ENCODE data around the gene BICDL2. TPM values are rescaled to one million over a fixed set of nuclear protein-coding genes. Genes with fewer than 3 reads are reported as not detected.
A peak's percentile ranks its signal among the peaks of the same experiment; 100 is the strongest.

Gene BICDL2
- total and polyA plus RNA-seq, 5 experiments from 2014 or later, result not detected

GRCh38 chr16:3027983-3028715 is 8.6 kb downstream of the BICDL2 start:
- POLR2A ChIA-PET, result interaction anchor here (0.7 to 15.2 kb wide), 15 partner anchors 7 to 131 kb away, joined by 3 to 170 read pairs (median 6); partner anchors contain the start of genes CLDN9, MMP25, TNFRSF12A and ZNF213
- peaks cover 0 to 18% (median 0%) of the 10 kb centered on the region in 3 donors for H3K36me3 Mint-ChIP-seq
- H3K4me3 Mint-ChIP-seq, result peak overlapping the region in 6 of 10 donors; percentile 36 to 75 (median 66)
- H3K27me3 Mint-ChIP-seq, result peaks cover 16 to 45% (median 22%) of the 10 kb centered on the region in 5 donors
- DNase-seq (peak; percentile 68 to 95 (median 82)), ATAC-seq (peak; percentile 31 to 44)
- H3K27ac Mint-ChIP-seq, result peak overlapping the region in 1 of 10 donors; percentile 38
- peaks cover 14 to 42% (median 42%) of the 10 kb centered on the region in 4 donors for H3K4me1 Mint-ChIP-seq
- no peaks in the 10 kb centered on the region for H3K9me3 Mint-ChIP-seq

GRCh38 chr16:3027489-3027795 is 9.3 kb downstream of the BICDL2 start:
- ATAC-seq, result no peak
- Mint-ChIP-seq H3K27ac (peak overlapping the region in 1 of 10 donors; percentile 49), H3K4me1 (peaks cover 19 to 49% (median 49%) of the 10 kb centered on the region in 4 donors), H3K27me3 (peaks cover 9 to 38% (median 15%) of the 10 kb centered on the region in 5 donors), H3K9me3 (no peaks in the 10 kb centered on the region), H3K36me3 (peaks cover 0 to 18% (median 0%) of the 10 kb centered on the region in 3 donors), H3K4me3 (peak overlapping the region in 2 of 10 donors; percentile 30 to 36)
- POLR2A ChIA-PET, result interaction anchor here (0.7 to 15.2 kb wide), 9 partner anchors 11 to 131 kb away, joined by 3 to 170 read pairs (median 6); partner anchors contain the start of genes CLDN9 and ZNF213
- no peak for DNase-seq

- H3K27me3 Mint-ChIP-seq, result peaks cover 7 to 32% (median 15%) of the 10 kb centered on the region in 5 donors
- H3K27ac Mint-ChIP-seq, result peak overlapping the region in 2 of 10 donors; percentile 43 to 49
- DNase-seq (no peak), ATAC-seq (no peak)
- H3K4me1 Mint-ChIP-seq, result peaks cover 22 to 55% (median 55%) of the 10 kb centered on the region in 4 donors
- peaks cover 0 to 18% (median 0%) of the 10 kb centered on the region in 3 donors for H3K36me3 Mint-ChIP-seq
- peak overlapping the region in 3 of 10 donors; percentile 15 to 36 (median 30) for H3K4me3 Mint-ChIP-seq
- POLR2A ChIA-PET, result interaction anchor here (1.0 to 15.2 kb wide), 6 partner anchors 11 to 131 kb away, joined by 5 to 170 read pairs (median 9); partner anchors contain the start of genes CLDN9 and ZNF213
- no peaks in the 10 kb centered on the region for H3K9me3 Mint-ChIP-seq
Observed at GRCh38 chr16:3026609-3027488, 9.9 kb downstream of the BICDL2 start.

- peaks cover 0 to 18% (median 0%) of the 10 kb centered on the region in 3 donors for H3K36me3 Mint-ChIP-seq
- H3K4me3 Mint-ChIP-seq, result peak overlapping the region in 1 of 10 donors; percentile 15
- no peak for ATAC-seq
- no peak for DNase-seq
- H3K27ac Mint-ChIP-seq, result no peak overlapping the region
- POLR2A ChIA-PET, result interaction anchor here (0.6 to 15.2 kb wide), 3 partner anchors 18 to 162 kb away, joined by 4 to 170 read pairs (median 4); partner anchors contain the start of gene CLDN9
- H3K9me3 Mint-ChIP-seq, result no peaks in the 10 kb centered on the region
- H3K4me1 Mint-ChIP-seq, result peaks cover 30 to 64% (median 62%) of the 10 kb centered on the region in 4 donors
- peaks cover 5 to 26% (median 13%) of the 10 kb centered on the region in 5 donors for H3K27me3 Mint-ChIP-seq
Observed at GRCh38 chr16:3026003-3026378, 10.8 kb downstream of the BICDL2 start.

GRCh38 chr16:3025032-3026002 is 11.4 kb downstream of the BICDL2 start:
- Mint-ChIP-seq H3K27ac (peak overlapping the region in 1 of 10 donors; percentile 11), H3K4me1 (peaks cover 30 to 67% (median 65%) of the 10 kb centered on the region in 4 donors), H3K9me3 (no peaks in the 10 kb centered on the region), H3K36me3 (peaks cover 0 to 18% (median 0%) of the 10 kb centered on the region in 3 donors), H3K4me3 (peak overlapping the region in 4 of 10 donors; percentile 10 to 38 (median 23)), H3K27me3 (peaks cover 5 to 20% (median 13%) of the 10 kb centered on the region in 5 donors)
- no peak for ATAC-seq
- POLR2A ChIA-PET, result interaction anchor here (0.6 to 15.2 kb wide), 5 partner anchors 17 to 162 kb away, joined by 3 to 170 read pairs (median 4); partner anchors contain the start of gene CLDN9
- DNase-seq, result no peak

GRCh38 chr16:3023669-3024478 is 12.9 kb downstream of the BICDL2 start, which contains the start of the genes HCFC1R1 and THOC6:
Gene HCFC1R1, minus strand, starts transcription at chr16:3023942. Its CDS starts 1 bp downstream, at chr16:3023941.
Gene THOC6, plus strand, starts transcription at chr16:3024035. Its CDS starts 292 bp downstream, at chr16:3024327.
- H3K4me3 Mint-ChIP-seq, result peak within 1 kb of the TSS; percentile 76 to 97 (median 92)
- H3K27me3 Mint-ChIP-seq, result peaks cover 0 to 5% (median 2%) of the 10 kb centered on the region in 5 donors
- no peaks in the 10 kb centered on the region for H3K9me3 Mint-ChIP-seq
- peak; percentile 88 to 97 (median 94) for DNase-seq
- peaks cover 0 to 18% (median 0%) of the 10 kb centered on the region in 3 donors for H3K36me3 Mint-ChIP-seq
- POLR2A ChIA-PET, result interaction anchor here (0.6 to 15.2 kb wide), 8 partner anchors 8 to 281 kb away, joined by 3 to 170 read pairs (median 3); partner anchors contain the start of genes CLDN9, TIGD7 and ZNF75A
- ATAC-seq, result peak; percentile 75 to 87
- peaks cover 25 to 63% (median 61%) of the 10 kb centered on the region in 4 donors for H3K4me1 Mint-ChIP-seq
- H3K27ac Mint-ChIP-seq, result peak within 1 kb of the TSS; percentile 81 to 99 (median 97)

GRCh38 chr16:3023415-3023668 is 13.4 kb downstream of the BICDL2 start:
- Mint-ChIP-seq H3K27me3 (peaks cover 0 to 2% (median 0%) of the 10 kb centered on the region in 5 donors), H3K27ac (peak overlapping the region in 9 of 10 donors; percentile 89 to 99 (median 96)), H3K4me3 (peak overlapping the region; percentile 76 to 97 (median 92)), H3K4me1 (peaks cover 24 to 64% (median 60%) of the 10 kb centered on the region in 4 donors), H3K9me3 (no peaks in the 10 kb centered on the region), H3K36me3 (peaks cover 0 to 18% (median 0%) of the 10 kb centered on the region in 3 donors)
- DNase-seq (peak in 2 of 10 donors; percentile 36 to 44), ATAC-seq (peak in 1 of 2 donors; percentile 1)
- POLR2A ChIA-PET, result interaction anchor here (0.9 to 15.2 kb wide), 6 partner anchors 9 to 245 kb away, joined by 3 to 170 read pairs (median 4); partner anchors contain the start of gene CLDN9

- H3K4me3 Mint-ChIP-seq, result peak overlapping the region; percentile 76 to 97 (median 92)
- no peaks in the 10 kb centered on the region for H3K27me3 Mint-ChIP-seq
- H3K36me3 Mint-ChIP-seq, result peaks cover 0 to 18% (median 0%) of the 10 kb centered on the region in 3 donors
- H3K27ac Mint-ChIP-seq, result peak overlapping the region; percentile 19 to 99 (median 94)
- peaks cover 23 to 66% (median 59%) of the 10 kb centered on the region in 4 donors for H3K4me1 Mint-ChIP-seq
- ATAC-seq (no peak), DNase-seq (no peak)
- no peaks in the 10 kb centered on the region for H3K9me3 Mint-ChIP-seq
- POLR2A ChIA-PET, result interaction anchor here (0.9 to 15.2 kb wide), 6 partner anchors 9 to 245 kb away, joined by 3 to 170 read pairs (median 4); partner anchors contain the start of gene CLDN9
Observed at GRCh38 chr16:3022684-3023414, 13.9 kb downstream of the BICDL2 start.

- peak overlapping the region; percentile 72 to 99 (median 92) for H3K27ac Mint-ChIP-seq
- peak overlapping the region; percentile 76 to 97 (median 92) for H3K4me3 Mint-ChIP-seq
- POLR2A ChIA-PET, result interaction anchor here (1.2 to 15.2 kb wide), 6 partner anchors 12 to 482 kb away, joined by 3 to 170 read pairs (median 5); partner anchors contain the start of genes CLDN9 and PKMYT1
- H3K27me3 Mint-ChIP-seq, result no peaks in the 10 kb centered on the region
- peaks cover 0 to 18% (median 0%) of the 10 kb centered on the region in 3 donors for H3K36me3 Mint-ChIP-seq
- H3K9me3 Mint-ChIP-seq, result no peaks in the 10 kb centered on the region
- H3K4me1 Mint-ChIP-seq, result peaks cover 23 to 66% (median 60%) of the 10 kb centered on the region in 4 donors
- ATAC-seq, result peak in 1 of 2 donors; percentile 12
- DNase-seq, result peak in 5 of 10 donors; percentile 53 to 75 (median 69)
Observed at GRCh38 chr16:3022208-3022683, 14.5 kb downstream of the BICDL2 start.
